Testis (tissue), 3 donors: ENCODE results near the gene PCSK5. TPM values are rescaled to one million over a fixed set of nuclear protein-coding genes. Genes with fewer than 3 reads are reported as not detected.

Experiments
- DNase-seq: peaks from one replicate; pipeline ENCODE4 v3.0.0-alpha.2; 2019
- H3K27ac ChIP-seq, 2 donors: fragments of 200-600 bp; sonication (generic); one replicate each; pipeline ENCODE4 v1.5.1; 2019
- H3K27me3 ChIP-seq: fragments of 200-600 bp; sonication (generic); one replicate; pipeline ENCODE4 v1.5.1; 2019
- H3K36me3 ChIP-seq: fragments of 200-600 bp; sonication (generic); one replicate; pipeline ENCODE4 v1.5.1; 2017; ENCODE audit warnings: low read depth; ENCODE audit errors: missing control alignments
- H3K4me1 ChIP-seq: fragments of 200-600 bp; sonication (generic); one replicate; pipeline ENCODE4 v1.5.1; 2019
- H3K4me3 ChIP-seq, 2 donors: fragments of 200-600 bp; sonication (generic); one replicate each; pipeline ENCODE4 v1.5.1; 2017 to 2019
- H3K9me3 ChIP-seq: fragments of 200-600 bp; sonication (generic); one replicate; pipeline ENCODE4 v1.5.1; 2017
- POLR2A ChIP-seq: fragments of 450-650 bp; IDR thresholded peaks from one replicate; pipeline ENCODE4 v1.6.1; 2017; ENCODE audit warnings: antibody characterized with exemption, mild to moderate bottlenecking, moderate library complexity
- WGBS, 2 donors: methylation state at CpG; one replicate each; pipeline ENCODE4 v1.1.5; 2018; 5-methylcytosine and 5-hydroxymethylcytosine counted together
- intact Hi-C: fragments of 100-400 bp; cut with DNase I; formaldehyde crosslinking; loops from one replicate; pipeline ENCODE4 v1.15.1; 2023; ENCODE audit warnings: low total_unique reads
- polyA plus RNA-seq: library from polyadenylated mRNA; stranded (reverse); fragments of 350-450 nt; fragmentation: Illumina TruSeq; extraction: RNeasy Lipid Tissue Mini Kit (QIAGEN cat#74804); gene quantifications from one replicate; pipeline ENCODE4 v1.2.3, GENCODE V29; 2014; ENCODE audit warnings: low read depth, low replicate concordance; ENCODE audit not compliant: insufficient read depth
- total RNA-seq, 2 donors: library from RNA; depleted of rRNA; stranded (reverse); fragments of >200 nt; gene quantifications; one replicate each; pipeline ENCODE4 v1.2.3, GENCODE V29; 2016
- TF ChIP-seq, protein P1 (sequence below), 3 experiments: fragments of 450-650 bp in 2 of 3; fragments of 200-600 bp in 1 of 3; sonication (generic) in 1 of 3; IDR thresholded peaks; one replicate each; pipeline ENCODE4 v1.5.1; 2016 to 2019; ENCODE audit warnings: antibody characterized with exemption in 3 of 3, mild to moderate bottlenecking in 2 of 3, moderate library complexity in 1 of 3

Gene PCSK5
- total and polyA plus RNA-seq, 3 donors from 2014 or later, result 9.4 to 50.6 (median 27.5) TPM

DNA sequence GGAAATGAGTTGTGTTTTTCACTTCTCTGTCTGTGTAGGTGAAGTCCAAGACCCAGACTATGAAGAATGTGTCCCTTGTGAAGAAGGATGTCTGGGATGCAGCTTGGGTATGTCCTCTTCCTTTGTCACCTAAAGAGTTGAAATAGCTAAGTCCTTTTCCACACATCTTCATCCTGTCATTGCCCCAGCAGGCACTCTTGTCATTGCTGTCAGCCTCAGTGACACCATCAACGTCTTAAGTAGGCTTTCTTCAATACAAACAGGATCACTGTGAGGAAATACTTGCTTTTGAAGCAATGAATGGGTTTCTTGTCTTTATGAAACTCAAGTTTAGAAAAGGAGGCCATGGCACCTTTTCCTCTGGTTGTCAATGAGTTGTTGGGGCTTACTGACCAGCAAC, 350.1 kb downstream of the PCSK5 start:
- no peak for TF ChIP-seq POLR2A
- TF ChIP-seq, protein P1, sequence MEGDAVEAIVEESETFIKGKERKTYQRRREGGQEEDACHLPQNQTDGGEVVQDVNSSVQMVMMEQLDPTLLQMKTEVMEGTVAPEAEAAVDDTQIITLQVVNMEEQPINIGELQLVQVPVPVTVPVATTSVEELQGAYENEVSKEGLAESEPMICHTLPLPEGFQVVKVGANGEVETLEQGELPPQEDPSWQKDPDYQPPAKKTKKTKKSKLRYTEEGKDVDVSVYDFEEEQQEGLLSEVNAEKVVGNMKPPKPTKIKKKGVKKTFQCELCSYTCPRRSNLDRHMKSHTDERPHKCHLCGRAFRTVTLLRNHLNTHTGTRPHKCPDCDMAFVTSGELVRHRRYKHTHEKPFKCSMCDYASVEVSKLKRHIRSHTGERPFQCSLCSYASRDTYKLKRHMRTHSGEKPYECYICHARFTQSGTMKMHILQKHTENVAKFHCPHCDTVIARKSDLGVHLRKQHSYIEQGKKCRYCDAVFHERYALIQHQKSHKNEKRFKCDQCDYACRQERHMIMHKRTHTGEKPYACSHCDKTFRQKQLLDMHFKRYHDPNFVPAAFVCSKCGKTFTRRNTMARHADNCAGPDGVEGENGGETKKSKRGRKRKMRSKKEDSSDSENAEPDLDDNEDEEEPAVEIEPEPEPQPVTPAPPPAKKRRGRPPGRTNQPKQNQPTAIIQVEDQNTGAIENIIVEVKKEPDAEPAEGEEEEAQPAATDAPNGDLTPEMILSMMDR (IDR thresholded peaks at IDR 0.05), result no peak
- H3K27me3 ChIP-seq, result no peaks in the 10 kb centered on the region
- no peak for DNase-seq
- intact Hi-C loops, result no loop called here
- no peaks in the 10 kb centered on the region for H3K9me3 ChIP-seq
- H3K4me3 ChIP-seq, result no peak overlapping the region
- H3K36me3 ChIP-seq, result no peaks in the 10 kb centered on the region
- H3K4me1 ChIP-seq, result no peaks in the 10 kb centered on the region
- 73 to 87% methylated on average over 1 of the region's 1 CpG for WGBS, 2 donors
- no peak overlapping the region for H3K27ac ChIP-seq

DNA sequence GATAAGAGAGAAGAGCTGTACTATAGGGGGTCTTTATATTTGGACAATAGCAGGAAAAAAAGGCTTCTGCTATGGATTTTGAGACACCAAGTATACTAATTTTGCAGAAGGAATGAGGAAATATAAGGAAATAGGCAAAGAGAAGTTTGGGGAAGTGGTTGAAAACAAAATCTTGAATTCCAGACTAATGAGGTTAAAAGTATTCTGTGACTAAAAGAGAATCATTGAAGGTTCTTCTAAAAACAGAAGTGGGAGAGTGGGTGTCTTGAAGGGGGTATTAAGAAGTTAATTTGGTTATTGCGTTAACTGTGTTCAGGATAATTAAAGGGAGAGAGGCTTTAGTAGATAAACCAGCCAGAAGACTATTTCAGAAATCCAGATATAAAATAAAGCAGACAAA, 355.0 kb downstream of the PCSK5 start:
- H3K27ac ChIP-seq, result no peak overlapping the region
- no peak for TF ChIP-seq POLR2A
- no peak for DNase-seq
- no peaks in the 10 kb centered on the region for H3K9me3 ChIP-seq
- no peak overlapping the region for H3K4me3 ChIP-seq
- WGBS, 2 donors, result 74 to 83% methylated on average over 1 of the region's 1 CpG
- no peaks in the 10 kb centered on the region for H3K27me3 ChIP-seq
- no peaks in the 10 kb centered on the region for H3K4me1 ChIP-seq
- intact Hi-C loops, result no loop called here
- no peaks in the 10 kb centered on the region for H3K36me3 ChIP-seq

DNA sequence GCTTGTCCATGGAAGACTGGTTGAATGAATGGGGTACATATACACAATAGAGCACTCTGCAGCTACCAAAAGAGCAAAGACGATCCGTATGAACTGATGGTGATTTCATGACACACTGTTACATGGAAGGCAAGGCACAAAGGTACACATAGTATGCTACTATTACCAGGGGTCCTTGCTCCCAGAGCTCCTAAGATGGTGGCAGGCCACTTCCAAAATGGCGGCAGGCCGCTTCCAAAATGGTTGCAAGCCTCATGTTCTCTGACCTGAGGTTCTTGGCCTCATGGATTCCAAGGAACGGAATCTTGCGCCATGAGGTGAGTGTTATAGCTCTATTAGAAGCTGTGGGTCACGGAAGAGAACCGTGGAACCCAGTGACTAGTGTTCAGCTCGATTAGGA, 356.2 kb downstream of the PCSK5 start:
- Histone ChIP-seq H3K4me3 (no peak overlapping the region), H3K27me3 (no peaks in the 10 kb centered on the region), H3K36me3 (no peaks in the 10 kb centered on the region), H3K27ac (no peak overlapping the region), H3K9me3 (no peaks in the 10 kb centered on the region), H3K4me1 (no peaks in the 10 kb centered on the region)
- WGBS, 2 donors, result 79 to 86% methylated on average over 9 of the region's 9 CpGs
- intact Hi-C loops, result no loop called here
- TF ChIP-seq, protein P1 (IDR thresholded peaks at IDR 0.05), result no peak
- TF ChIP-seq POLR2A, result no peak
- DNase-seq, result peak; percentile 23

- H3K27me3 ChIP-seq, result no peaks in the 10 kb centered on the region
- H3K9me3 ChIP-seq, result no peaks in the 10 kb centered on the region
- no peak overlapping the region for H3K4me3 ChIP-seq
- no peaks in the 10 kb centered on the region for H3K4me1 ChIP-seq
- no peaks in the 10 kb centered on the region for H3K36me3 ChIP-seq
- TF ChIP-seq POLR2A, result no peak
- TF ChIP-seq, protein P1 (IDR thresholded peaks at IDR 0.05), result no peak
- DNase-seq, result no peak
- no peak overlapping the region for H3K27ac ChIP-seq
- WGBS, 2 donors, result 84 to 88% methylated on average over 2 of the region's 2 CpGs
- intact Hi-C loops, result no loop called here
These were observed 357.0 kb downstream of the PCSK5 start for GRCh38 chr9:76247426-76247825.

- no peak for TF ChIP-seq POLR2A
- TF ChIP-seq, protein P1 (IDR thresholded peaks at IDR 0.05), result no peak
- H3K4me1 ChIP-seq, result no peaks in the 10 kb centered on the region
- intact Hi-C loops, result no loop called here
- H3K27me3 ChIP-seq, result no peaks in the 10 kb centered on the region
- H3K36me3 ChIP-seq, result no peaks in the 10 kb centered on the region
- DNase-seq, result no peak
- no peak overlapping the region for H3K27ac ChIP-seq
- no peaks in the 10 kb centered on the region for H3K9me3 ChIP-seq
- H3K4me3 ChIP-seq, result no peak overlapping the region
These were observed 358.8 kb downstream of the PCSK5 start for GRCh38 chr9:76249309-76249708.
